Type B pancreatic cell (in vitro differentiated cells): ENCODE measurements around the gene COL5A2. TPM values are rescaled to one million over a fixed set of nuclear protein-coding genes. Genes with fewer than 3 reads are reported as not detected.

Experiments used
- DNase-seq: peaks from one replicate; pipeline ENCODE4 v3.0.0; 2021; ENCODE audit warnings: mixed read lengths; ENCODE audit not compliant: unreplicated experiment; ENCODE audit errors: extremely low spot score
- H3K27ac Mint-ChIP-seq: 2 replicates; pipeline ENCODE4 v1.8.0; 2021; ENCODE audit warnings: mild to moderate bottlenecking, mixed read lengths
- H3K27me3 Mint-ChIP-seq: 2 replicates; pipeline ENCODE4 v1.8.0; 2021; ENCODE audit warnings: mixed read lengths
- H3K36me3 Mint-ChIP-seq: 2 replicates; pipeline ENCODE4 v1.8.0; 2021; ENCODE audit warnings: mixed read lengths
- H3K4me1 Mint-ChIP-seq: one replicate; pipeline ENCODE4 v1.8.0; 2021; ENCODE audit warnings: mixed read lengths; ENCODE audit not compliant: unreplicated experiment
- H3K4me3 Mint-ChIP-seq: 2 replicates; pipeline ENCODE4 v1.8.0; 2021; ENCODE audit warnings: mild to moderate bottlenecking, mixed read lengths
- H3K9me3 Mint-ChIP-seq: 2 replicates; pipeline ENCODE4 v1.8.0; 2021; ENCODE audit warnings: mixed read lengths
- CTCF ChIP-seq: fragments of 200-600 bp; sonication (generic); conservative IDR thresholded peaks from 2 replicates; pipeline ENCODE4 v1.5.0; 2021; ENCODE audit warnings: antibody characterized with exemption, mild to moderate bottlenecking
- total RNA-seq: library from RNA; stranded (reverse); gene quantifications from 2 replicates; pipeline ENCODE4 v1.2.1, GENCODE V29; 2021; ENCODE audit warnings: low replicate concordance

Gene COL5A2
- total RNA-seq, 1 donor from 2014 or later, result 137 TPM

- no peaks in the 10 kb centered on the region for H3K27me3 Mint-ChIP-seq
- peak; percentile 50 for TF ChIP-seq CTCF
- H3K9me3 Mint-ChIP-seq, result no peaks in the 10 kb centered on the region
- no peak overlapping the region for H3K27ac Mint-ChIP-seq
- no peak for DNase-seq
- H3K4me1 Mint-ChIP-seq, result peaks cover 5% of the 10 kb centered on the region
- H3K36me3 Mint-ChIP-seq, result no peaks in the 10 kb centered on the region
- H3K4me3 Mint-ChIP-seq, result no peak overlapping the region
Measured at GRCh38 chr2:189171956-189172609, 7.5 kb downstream of the COL5A2 start.

- H3K27me3 Mint-ChIP-seq, result no peaks in the 10 kb centered on the region
- DNase-seq, result no peak
- H3K9me3 Mint-ChIP-seq, result no peaks in the 10 kb centered on the region
- no peak overlapping the region for H3K27ac Mint-ChIP-seq
- no peaks in the 10 kb centered on the region for H3K36me3 Mint-ChIP-seq
- peaks cover 13% of the 10 kb centered on the region for H3K4me1 Mint-ChIP-seq
- no peak for TF ChIP-seq CTCF
- no peak overlapping the region for H3K4me3 Mint-ChIP-seq
Measured at GRCh38 chr2:189168856-189169499, 10.6 kb downstream of the COL5A2 start.

- H3K4me1 Mint-ChIP-seq, result peaks cover 32% of the 10 kb centered on the region
- no peaks in the 10 kb centered on the region for H3K9me3 Mint-ChIP-seq
- H3K4me3 Mint-ChIP-seq, result no peak overlapping the region
- no peak overlapping the region for H3K27ac Mint-ChIP-seq
- no peaks in the 10 kb centered on the region for H3K27me3 Mint-ChIP-seq
- no peak for DNase-seq
- H3K36me3 Mint-ChIP-seq, result no peaks in the 10 kb centered on the region
- no peak for TF ChIP-seq CTCF
Measured at GRCh38 chr2:189165656-189166380, 13.7 kb downstream of the COL5A2 start.

GRCh38 chr2:189164746-189165145, 14.8 kb downstream of the COL5A2 start:
- Mint-ChIP-seq H3K27me3 (no peaks in the 10 kb centered on the region), H3K36me3 (no peaks in the 10 kb centered on the region), H3K27ac (no peak overlapping the region), H3K4me1 (peaks cover 35% of the 10 kb centered on the region), H3K9me3 (no peaks in the 10 kb centered on the region), H3K4me3 (no peak overlapping the region)
- no peak for TF ChIP-seq CTCF
- DNase-seq, result no peak

GRCh38 chr2:189163889-189164288, 15.7 kb downstream of the COL5A2 start:
- Mint-ChIP-seq H3K27me3 (no peaks in the 10 kb centered on the region), H3K9me3 (no peaks in the 10 kb centered on the region), H3K36me3 (no peaks in the 10 kb centered on the region), H3K4me1 (peaks cover 35% of the 10 kb centered on the region), H3K27ac (peak overlapping the region; percentile 30), H3K4me3 (no peak overlapping the region)
- DNase-seq, result no peak
- no peak for TF ChIP-seq CTCF
